GM12878 (cell line): ENCODE measurements around the gene ORAI3. TPM values are rescaled to one million over a fixed set of nuclear protein-coding genes. Genes with fewer than 3 reads are reported as not detected.

Experiments used
- ATAC-seq: fragments of 200-7000 bp; cut with Tn5 transposase; 3 replicates; pipeline ENCODE4 v1.9.1; 2020; ENCODE audit warnings: mild to moderate bottlenecking, moderate library complexity
- BruUV-seq: library from RNA; stranded (reverse); fragments of 400-500 nt; replicated peaks from 2 replicates; lab custom pipeline; 2021; lab: Mats Ljungman, UMichigan
- CTCF ChIA-PET: fragments of 300-600 bp; sonication (Branson Sonifier 250); formaldehyde crosslinking; extraction: SDS; loops from one replicate; lab custom pipeline; 2021; ENCODE audit warnings: inconsistent platforms; lab: Yijun Ruan, JAX
- POLR2A ChIA-PET: fragments of 350-600 bp; formaldehyde crosslinking; extraction: SDS; loops from one replicate; lab custom pipeline; 2021; ENCODE audit warnings: inconsistent platforms; lab: Charles Lee
- RAD21 ChIA-PET: fragments of 300-600 bp; sonication (Branson Sonifier 250); formaldehyde crosslinking; loops from one replicate; lab custom pipeline; 2023; ENCODE audit warnings: antibody characterized with exemption; ENCODE audit not compliant: unreplicated experiment; lab: Charles Lee
- SMC1A ChIA-PET: fragments of 300-600 bp; sonication (Branson Sonifier 250); formaldehyde crosslinking; loops from one replicate; lab custom pipeline; 2023; ENCODE audit not compliant: unreplicated experiment, uncharacterized antibody; lab: Charles Lee
- DNase-seq: peaks from one replicate; pipeline ENCODE4 v3.0.0-alpha.2; 2011; ENCODE audit warnings: low read depth, low spot score
- FAIRE-seq: peaks from 3 replicates; lab custom pipeline; 2011; peaks lifted over from hg19 to GRCh38; lab: Jason Lieb, UNC
- H2AFZ ChIP-seq: 2 replicates; pipeline ENCODE4 v1.6.0; 2011; ENCODE audit warnings: low read depth, low read length, control low read depth; ENCODE audit not compliant: control insufficient read depth
- H3K27ac ChIP-seq: 2 replicates; pipeline ENCODE4 v1.5.1; 2011; ENCODE audit warnings: control low read depth; ENCODE audit not compliant: control insufficient read depth, insufficient read depth
- H3K27me3 ChIP-seq, 2 experiments: replicated peaks in 1 of 2; 2 replicates each; pipeline versions ENCODE4 v1.6.0 to v1.6.1; 2011; ENCODE audit warnings: low read length in 1 of 2; ENCODE audit not compliant: control insufficient read depth in 2 of 2, insufficient read depth in 2 of 2
- H3K36me3 ChIP-seq, 2 experiments: 2 replicates each; pipeline ENCODE4 v1.5.1; 2011; ENCODE audit warnings: low read length in 1 of 2; ENCODE audit not compliant: control insufficient read depth in 2 of 2, insufficient read depth in 2 of 2
- H3K4me1 ChIP-seq: 2 replicates; pipeline ENCODE4 v1.6.1; 2011; ENCODE audit warnings: mild to moderate bottlenecking, low read length, moderate library complexity, mixed read lengths; ENCODE audit not compliant: control insufficient read depth, insufficient read depth
- H3K4me2 ChIP-seq: 2 replicates; pipeline ENCODE4 v1.6.0; 2011; ENCODE audit warnings: control low read depth; ENCODE audit not compliant: control insufficient read depth, insufficient read depth
- H3K4me3 ChIP-seq: fragments of 200-600 bp; sonication (generic); 2 replicates; pipeline ENCODE4 v1.5.1; 2016
- H3K79me2 ChIP-seq: 2 replicates; pipeline ENCODE4 v1.6.0; 2011; ENCODE audit warnings: low read length; ENCODE audit not compliant: control insufficient read depth, insufficient read depth
- H3K9ac ChIP-seq: 2 replicates; pipeline ENCODE4 v1.8.0; 2011; ENCODE audit warnings: low read length, control low read depth, mixed read lengths; ENCODE audit not compliant: control insufficient read depth, insufficient read depth
- H3K9me3 ChIP-seq: replicated peaks from 3 replicates; pipeline ENCODE4 v1.5.1; 2011; ENCODE audit warnings: mild to moderate bottlenecking, low read length; ENCODE audit not compliant: control insufficient read depth, insufficient read depth
- H4K20me1 ChIP-seq: 2 replicates; pipeline ENCODE4 v1.6.0; 2011; ENCODE audit not compliant: control insufficient read depth, insufficient read depth
- CEBPB ChIP-seq, 2 experiments: fragments of 150-350 bp in 1 of 2; IDR thresholded peaks; 2 replicates each; pipeline ENCODE4 v1.6.1; 2012 to 2014; ENCODE audit warnings: low read depth in 2 of 2, low read length in 2 of 2, borderline replicate concordance in 1 of 2, inconsistent platforms in 1 of 2
- CEBPZ ChIP-seq: fragments of 150-350 bp; IDR thresholded peaks from 2 replicates; pipeline ENCODE4 v1.6.1; 2016; ENCODE audit warnings: low read depth, low read length
- CHD1 ChIP-seq: IDR thresholded peaks from 2 replicates; pipeline ENCODE4 v1.6.1; 2012; ENCODE audit warnings: low read depth, low read length, improper control_type of control experiment
- CHD2 ChIP-seq: IDR thresholded peaks from 2 replicates; pipeline ENCODE4 v1.6.1; 2011; ENCODE audit warnings: low read depth, low read length, improper control_type of control experiment, borderline replicate concordance
- CTCF ChIP-seq, 3 experiments: IDR thresholded peaks in 2 of 3; conservative IDR thresholded peaks in 1 of 3; 2 replicates each; pipeline ENCODE4 v1.5.1; 2011; ENCODE audit warnings: low read depth in 3 of 3, low read length in 3 of 3, mild to moderate bottlenecking in 3 of 3, control low read depth in 2 of 3, moderate library complexity in 2 of 3, inconsistent platforms in 1 of 3, mixed read lengths in 1 of 3; ENCODE audit not compliant: control insufficient read depth in 2 of 3, insufficient read depth in 1 of 3; ENCODE audit errors: extremely low read depth in 1 of 3
- JUND ChIP-seq: IDR thresholded peaks from 2 replicates; pipeline ENCODE4 v1.6.1; 2012; ENCODE audit warnings: low read depth, mild to moderate bottlenecking, low read length, improper control_type of control experiment, moderate library complexity
- MEF2A ChIP-seq: IDR thresholded peaks from 2 replicates; pipeline ENCODE4 v1.6.1; 2011; ENCODE audit warnings: low read depth, mild to moderate bottlenecking, low read length, moderate library complexity; ENCODE audit not compliant: insufficient read depth
- PKNOX1 ChIP-seq: fragments of 450-650 bp; IDR thresholded peaks from 2 replicates; pipeline ENCODE4 v1.6.1; 2016; ENCODE audit warnings: mild to moderate bottlenecking
- POLR2A ChIP-seq: IDR thresholded peaks from 2 replicates; pipeline ENCODE4 v1.6.1; 2011; ENCODE audit warnings: low read depth, mild to moderate bottlenecking, low read length
- POLR2AphosphoS5 ChIP-seq: IDR thresholded peaks from 2 replicates; pipeline ENCODE4 v1.6.1; 2011; ENCODE audit warnings: mild to moderate bottlenecking, low read length, inconsistent platforms
- POU2F2 ChIP-seq: IDR thresholded peaks from 3 replicates; pipeline ENCODE4 v1.6.1; 2011; ENCODE audit warnings: low read depth, mild to moderate bottlenecking, low read length, borderline replicate concordance
- RELA ChIP-seq: fragments of 450-650 bp; IDR thresholded peaks from 2 replicates; pipeline ENCODE4 v1.8.0; 2014; ENCODE audit warnings: borderline replicate concordance; ENCODE audit not compliant: partially characterized antibody
- SMARCA5 ChIP-seq: fragments of 450-650 bp; IDR thresholded peaks from 2 replicates; pipeline ENCODE4 v1.6.1; 2017; ENCODE audit warnings: mild to moderate bottlenecking
- YY1 ChIP-seq: IDR thresholded peaks from 2 replicates; pipeline ENCODE4 v1.6.1; 2011; ENCODE audit warnings: low read depth, mild to moderate bottlenecking, low read length
- WGBS: methylation state at CpG from one replicate; pipeline ENCODE4 v1.1.6; 2016; ENCODE audit warnings: low lambda C conversion rate; ENCODE audit not compliant: insufficient replicate concordance, insufficient coverage; ENCODE audit errors: missing lambda C conversion rate; 5-methylcytosine and 5-hydroxymethylcytosine counted together
- in situ Hi-C: fragments of 300-500 bp; cut with MboI; formaldehyde crosslinking; loops from 9 replicates; pipeline ENCODE4 v1.14.3; 2018; ENCODE audit warnings: mixed read lengths
- intact Hi-C: fragments of 100-400 bp; cut with micrococcal nuclease; formaldehyde crosslinking; loops from one replicate; pipeline ENCODE4 v1.14.2; 2022; ENCODE audit not compliant: unreplicated experiment
- polyA plus RNA-seq, 11 experiments: library from polyadenylated mRNA; depleted of rRNA in 4 of 11; unstranded in 6 of 11; stranded (reverse) in 5 of 11; fragments of >200 nt; fragmentation: Nextera tagmentation in 4 of 11; fragmentation: Illumina TruSeq in 1 of 11; extraction: Ambion mirVana in 4 of 11; extraction: Trizol in 1 of 11; gene quantifications; 1 replicate in 1 of 11; 2 replicates in 10 of 11; pipeline versions ENCODE4 v1.2.1 to v1.2.3, GENCODE V29; 2011 to 2016; ENCODE audit warnings: inconsistent platforms in 2 of 11, missing spikeins in 2 of 11, low read depth in 1 of 11
- total RNA-seq, 4 experiments: library from RNA; depleted of rRNA in 3 of 4; stranded (reverse); fragments of >200 nt in 3 of 4; fragmentation: Illumina TruSeq in 1 of 4; extraction: Trizol in 1 of 4; gene quantifications; 2 replicates each; pipeline versions ENCODE4 v1.2.1 to v1.2.3, GENCODE V29; 2013 to 2021

The ORAI3 gene
- total and polyA plus RNA-seq, 10 of the 15 experiments (the other 5 are each of a cell fraction or from before 2014, with no cell fraction given) = 3.4 to 21.9 (median 16.2) TPM

- H3K4me3 ChIP-seq = no peak overlapping the region
- BruUV-seq = no TSS peak
- no peak for DNase-seq
- H3K36me3 ChIP-seq = peaks cover 5 to 35% of the 10 kb centered on the region in 2 experiments
- in situ Hi-C loops = loop anchor here (25.0 kb wide), 1 partner anchor 455 kb away; the partner anchor contains the start of genes COX6A2 and ZNF843
- H3K27me3 ChIP-seq = no peaks in the 10 kb centered on the region
- ATAC-seq = no peak
- H3K4me2 ChIP-seq = no peak overlapping the region
- no peaks in the 10 kb centered on the region for H3K4me1 ChIP-seq
- FAIRE-seq = no peak
- CTCF ChIA-PET = interaction anchor here (0.9 to 2.8 kb wide), 6 partner anchors 14 to 160 kb away, joined by 3 to 14 read pairs (median 6); no protein-coding TSS in a partner anchor
- no peaks in the 10 kb centered on the region for H4K20me1 ChIP-seq
- TF ChIP-seq MEF2A = no peak
- no peak for TF ChIP-seq YY1
- no peak for TF ChIP-seq PKNOX1
- TF ChIP-seq POU2F2 = no peak
- TF ChIP-seq CEBPB (IDR thresholded peaks at IDR 0.05; ENCODE audit: borderline replicate concordance in 1 of 2, low read depth in 2 of 2, low read length in 2 of 2) = no peak
- no peak for TF ChIP-seq CHD2
- no peak for TF ChIP-seq SMARCA5
- TF ChIP-seq RELA = no peak
- no peak for TF ChIP-seq CTCF (IDR thresholded peaks at IDR 0.05 in 2 of 3, conservative IDR thresholded peaks at IDR 0.05 in 1 of 3; ENCODE audit: control insufficient read depth in 2 of 3, extremely low read depth in 1 of 3, insufficient read depth in 1 of 3, low read depth in 3 of 3, low read length in 3 of 3)
- TF ChIP-seq POLR2AphosphoS5 = no peak
- no peak for TF ChIP-seq CEBPZ
- no peak for TF ChIP-seq JUND
- TF ChIP-seq CHD1 = no peak
- TF ChIP-seq POLR2A = no peak
- intact Hi-C loops = no loop called here
- no peaks in the 10 kb centered on the region for H3K9me3 ChIP-seq
- no peaks in the 10 kb centered on the region for H3K79me2 ChIP-seq
- POLR2A ChIA-PET = interaction anchor here (0.5 to 1.1 kb wide), 2 partner anchors 12 to 437 kb away, joined by 3 read pairs; no protein-coding TSS in a partner anchor
- RAD21 ChIA-PET = interaction anchor here (1.3 kb wide), 1 partner anchor 16 kb away, joined by 3 read pairs; no protein-coding TSS in a partner anchor
- H2AFZ ChIP-seq = no peak overlapping the region
- 87% methylated on average over 17 of the region's 17 CpGs for WGBS
- H3K9ac ChIP-seq = no peak overlapping the region
- SMC1A ChIA-PET = interaction anchor here (1.3 to 2.1 kb wide), 3 partner anchors 110 to 160 kb away, joined by 4 to 5 read pairs (median 4); no protein-coding TSS in a partner anchor
- H3K27ac ChIP-seq = no peak overlapping the region
Observed at GRCh38 chr16:30982548-30983288, 33.9 kb downstream of the ORAI3 start.
